HG03457 (cell line): ENCODE measurements around the gene GALNT9.
"Not testable (repeated sequence)": the region's sequence is repeated elsewhere in the genome, so short reads cannot be mapped to it uniquely, and the experiment has no call there.

ENCODE experiments used
- ATAC-seq: cut with Tn5 transposase; IDR thresholded peaks from one replicate; pipeline ENCODE4 v1.9.1; 2021; ENCODE audit warnings: moderate number of reproducible peaks; ENCODE audit not compliant: unreplicated experiment

The GALNT9 gene

DNA sequence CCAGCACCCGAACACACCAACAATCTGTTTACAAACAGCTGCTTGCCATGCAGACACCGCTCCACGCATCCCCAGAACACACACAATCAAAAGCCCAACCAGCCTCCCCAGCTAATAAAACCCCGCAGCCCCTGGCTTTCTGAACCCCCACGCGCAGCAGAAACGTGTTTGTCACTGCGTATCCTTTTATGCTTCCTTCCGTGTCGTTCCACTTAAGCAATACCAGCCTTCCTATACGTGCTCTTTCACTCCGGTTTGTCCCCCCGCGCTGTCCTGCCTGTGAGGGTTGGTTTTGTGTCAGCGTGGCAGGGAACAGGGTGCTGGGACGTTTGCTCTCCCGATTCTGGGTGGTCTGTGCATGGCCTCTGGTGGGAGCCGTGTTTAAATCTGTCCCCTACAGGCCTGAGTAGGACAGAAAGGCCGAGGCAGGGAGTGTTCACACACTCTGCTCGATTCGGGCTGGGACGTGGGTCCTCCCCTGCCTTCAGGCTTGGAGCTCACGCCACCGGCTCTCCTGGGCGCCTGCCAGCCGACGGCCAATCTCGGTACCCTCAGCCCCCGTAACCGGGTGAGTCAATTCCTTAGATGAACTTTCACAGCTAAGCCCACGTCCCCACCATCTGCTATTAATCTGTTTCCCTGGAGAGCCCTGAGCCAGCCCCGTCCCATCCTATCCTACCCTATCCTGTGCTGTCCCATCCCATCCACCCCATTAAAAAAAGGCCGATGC lies 125.2 kb downstream of the GALNT9 start:
- ATAC-seq = no peak

DNA sequence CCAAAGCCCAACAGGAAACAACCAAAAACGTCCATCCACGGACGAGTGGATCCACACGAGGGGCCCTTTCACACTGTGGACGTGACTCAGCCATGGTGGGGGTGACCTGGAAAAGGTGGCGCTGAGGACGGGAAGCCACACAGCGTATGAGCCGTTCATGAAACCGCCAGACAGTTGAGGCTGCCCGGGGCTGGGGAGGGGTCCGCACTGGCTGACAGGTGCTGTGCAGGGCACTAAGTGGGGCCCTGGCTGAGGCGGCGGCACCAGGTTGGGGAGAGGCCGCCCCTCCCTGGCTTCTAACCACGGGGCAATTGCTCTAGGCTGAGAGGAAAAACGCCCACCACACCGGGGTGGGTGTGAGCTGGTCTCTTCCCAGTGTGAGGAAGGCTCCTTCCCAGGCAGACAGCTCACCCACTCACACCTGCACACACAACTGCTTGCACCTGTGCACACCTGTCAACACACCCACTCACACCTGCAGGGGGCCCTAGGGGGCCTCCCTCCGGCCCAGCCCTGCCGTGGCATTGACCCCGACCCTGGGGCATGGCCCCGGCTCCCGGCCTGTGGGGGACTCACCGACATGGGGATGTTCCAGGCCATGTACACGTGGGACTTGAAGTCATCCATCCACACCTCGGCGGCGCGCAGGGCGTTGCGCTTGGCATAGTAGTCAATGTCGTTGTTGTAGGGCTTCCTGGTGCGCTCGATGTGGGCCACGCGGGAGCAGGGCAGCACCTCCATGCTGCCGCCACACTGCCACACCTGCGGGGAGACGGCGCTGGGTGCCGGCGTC lies 126.3 kb downstream of the GALNT9 start:
- ATAC-seq = no peak

DNA sequence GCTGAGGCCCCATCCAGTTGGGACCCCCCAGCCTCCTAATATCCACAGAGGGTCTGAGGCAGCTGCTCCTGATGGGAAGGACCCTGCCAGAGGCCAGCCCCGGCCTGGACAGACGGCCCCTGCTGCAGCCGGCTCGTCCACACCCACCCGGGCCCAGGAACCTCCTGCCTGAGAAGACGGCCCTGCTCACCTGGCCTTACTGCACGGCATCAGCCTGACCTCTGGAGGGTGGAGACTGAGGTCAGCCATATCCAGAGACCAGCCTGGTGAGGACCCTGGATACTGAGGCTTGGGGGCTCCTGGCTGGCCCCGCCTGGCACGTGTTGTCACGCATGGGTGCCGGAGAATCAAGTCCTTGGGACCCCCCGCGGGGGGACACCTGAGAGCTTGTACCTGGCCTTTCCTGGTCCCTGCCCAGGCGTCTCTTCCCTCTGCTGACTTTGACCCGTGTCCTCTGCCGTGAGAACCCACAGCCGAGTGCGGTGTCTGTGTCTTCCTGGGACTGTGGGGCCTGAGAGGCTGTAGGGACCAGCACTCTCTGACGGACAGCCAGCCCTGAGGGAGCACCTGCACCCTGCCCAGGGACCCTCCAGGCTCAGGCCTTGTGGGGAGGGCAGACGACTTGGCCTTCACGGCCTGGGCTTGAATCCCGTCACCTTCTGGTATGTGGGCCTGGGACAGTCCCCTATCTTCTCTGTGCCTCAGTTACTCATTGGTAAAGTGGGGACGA lies 127.8 kb downstream of the GALNT9 start:
- no peak for ATAC-seq

DNA sequence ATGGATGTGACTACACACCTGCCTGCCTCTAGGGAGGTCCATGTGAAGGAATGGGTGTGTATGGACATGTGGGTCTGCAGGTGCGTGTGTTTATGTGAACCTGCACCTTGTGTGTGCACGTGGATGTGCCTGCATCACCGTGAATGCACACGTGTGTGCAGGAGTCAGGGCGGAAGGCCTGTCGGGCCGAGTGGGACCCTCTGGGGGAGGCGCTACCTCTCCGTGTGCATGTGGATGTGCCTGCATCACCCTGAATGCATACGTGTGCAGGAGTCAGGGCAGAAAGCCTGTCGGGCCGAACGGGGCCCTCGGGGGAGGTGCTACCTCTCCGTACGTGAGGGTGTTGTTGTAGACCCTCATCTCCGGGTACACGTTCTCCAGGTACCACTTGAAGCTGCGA lies 128.6 kb downstream of the GALNT9 start:
- ATAC-seq = no peak

DNA sequence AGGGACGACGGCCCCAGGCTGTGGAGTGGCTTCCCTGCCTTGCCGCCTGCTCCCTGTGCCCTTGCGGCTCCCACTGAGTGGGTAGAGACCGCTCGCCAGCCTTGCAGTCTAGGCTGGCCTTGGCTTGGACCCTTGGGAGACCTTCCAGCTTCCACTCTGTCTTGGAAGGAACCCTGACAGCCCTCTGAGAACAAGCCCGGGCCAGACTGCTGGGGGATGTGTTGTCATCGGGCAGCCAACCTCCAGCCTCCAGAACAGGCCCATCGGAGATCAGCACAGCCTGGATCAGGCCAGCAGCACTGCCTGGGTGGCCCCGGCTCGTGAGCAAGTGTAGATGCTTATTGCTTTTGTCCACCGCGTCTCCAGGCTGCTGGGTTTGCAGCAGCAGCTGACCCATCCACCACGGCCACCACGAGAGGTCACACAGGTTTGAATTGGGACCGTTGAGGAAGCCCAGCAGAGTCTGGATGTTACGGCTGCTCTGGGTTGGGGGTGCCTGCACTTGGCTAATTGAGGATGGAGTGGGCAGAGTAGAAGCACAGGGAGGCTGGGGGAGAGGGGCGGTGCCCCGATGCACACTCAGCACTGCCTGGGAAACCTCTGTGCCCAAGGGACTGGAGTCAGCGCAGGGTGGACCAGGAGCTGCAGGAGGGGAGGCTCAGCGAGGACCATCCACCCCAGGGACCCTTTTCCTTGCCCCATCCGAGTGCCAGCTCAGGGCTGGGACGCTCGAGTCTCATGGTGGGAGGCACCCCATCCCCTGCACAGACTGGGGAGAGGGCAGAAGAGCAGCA lies 129.7 kb downstream of the GALNT9 start:
- ATAC-seq = no peak

DNA sequence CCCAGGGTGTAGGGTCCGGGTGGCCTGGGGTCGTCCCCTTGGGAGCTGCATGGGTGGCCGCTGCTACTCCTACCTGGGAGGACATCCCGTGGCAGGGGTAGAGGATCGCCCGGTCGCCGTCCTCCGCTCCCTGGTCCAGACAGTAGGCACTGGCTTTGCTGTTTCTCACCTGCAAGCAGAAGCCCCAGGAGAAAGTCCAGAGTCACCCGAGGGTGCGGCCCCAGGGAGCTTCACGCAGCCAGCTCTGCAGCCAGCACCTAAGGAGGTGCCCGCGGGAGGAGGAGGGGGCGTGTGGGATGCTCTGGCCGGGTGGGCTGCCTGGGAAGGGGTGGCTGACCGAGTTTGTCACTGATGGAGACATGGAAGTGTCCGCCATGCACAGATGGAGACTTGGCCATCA lies 130.3 kb downstream of the GALNT9 start:
- no peak for ATAC-seq

DNA sequence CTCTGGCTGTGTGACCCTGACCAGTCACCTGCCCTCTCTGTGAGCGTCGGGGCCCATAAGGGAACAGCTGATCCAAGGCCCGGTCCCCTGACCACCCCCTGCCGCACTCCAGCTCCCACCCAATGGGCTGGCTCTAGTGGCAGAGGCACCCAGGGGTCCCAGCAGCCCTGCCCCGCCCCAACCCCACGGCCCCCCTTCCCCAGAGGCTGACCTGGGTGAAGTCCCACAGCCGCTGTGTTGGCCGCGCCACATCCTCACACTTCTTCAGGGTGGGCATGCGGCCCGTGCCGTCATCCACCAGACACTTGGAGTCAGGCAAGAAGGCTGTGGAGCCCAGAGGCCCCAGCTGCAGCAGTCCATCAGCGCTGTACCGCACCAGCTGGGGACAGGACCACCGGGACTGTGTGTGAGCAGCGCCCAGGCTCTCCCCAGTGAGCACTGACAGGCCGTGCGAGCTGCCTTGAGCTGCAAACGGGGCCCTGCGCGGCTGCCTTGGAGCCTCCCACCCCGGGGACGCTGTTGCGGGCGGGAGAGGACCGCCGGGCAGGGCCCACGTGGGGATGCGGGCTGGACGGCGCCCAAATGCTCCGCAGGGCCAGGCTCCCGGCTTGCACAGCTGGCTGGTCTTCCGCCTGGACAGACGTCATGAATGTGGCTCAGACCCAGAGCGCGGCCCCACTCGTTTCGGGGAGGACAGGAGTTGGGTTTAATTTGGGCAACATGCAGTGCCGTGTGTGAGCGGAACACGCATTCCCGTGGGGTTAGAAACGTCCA lies 131.6 kb downstream of the GALNT9 start:
- no peak for ATAC-seq

DNA sequence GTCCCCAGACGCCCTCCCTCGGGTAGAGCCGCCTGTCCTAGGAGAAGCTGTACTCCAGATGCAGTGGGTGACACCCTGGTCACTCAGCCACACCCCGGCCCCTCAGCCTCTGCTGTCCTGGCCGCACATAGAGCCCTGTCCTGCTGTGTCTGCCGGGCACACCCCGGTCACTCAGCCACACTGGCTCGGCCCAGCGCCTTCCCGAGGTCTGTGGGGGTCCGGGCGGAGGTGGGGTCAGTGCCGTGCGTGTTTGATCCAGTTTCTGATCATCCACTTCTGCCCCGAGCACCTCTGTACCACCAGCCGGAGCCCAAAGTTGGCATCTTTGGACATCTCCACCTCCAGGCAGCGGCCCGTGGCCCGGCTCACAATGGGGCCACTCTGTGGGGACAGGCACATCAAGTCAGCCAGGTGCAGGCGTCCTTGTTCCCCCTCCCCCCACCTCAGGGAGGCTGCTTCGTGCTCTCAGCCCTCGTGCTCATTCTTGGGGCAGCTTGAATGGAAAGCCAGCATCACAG lies 132.5 kb downstream of the GALNT9 start:
- ATAC-seq = no peak

DNA sequence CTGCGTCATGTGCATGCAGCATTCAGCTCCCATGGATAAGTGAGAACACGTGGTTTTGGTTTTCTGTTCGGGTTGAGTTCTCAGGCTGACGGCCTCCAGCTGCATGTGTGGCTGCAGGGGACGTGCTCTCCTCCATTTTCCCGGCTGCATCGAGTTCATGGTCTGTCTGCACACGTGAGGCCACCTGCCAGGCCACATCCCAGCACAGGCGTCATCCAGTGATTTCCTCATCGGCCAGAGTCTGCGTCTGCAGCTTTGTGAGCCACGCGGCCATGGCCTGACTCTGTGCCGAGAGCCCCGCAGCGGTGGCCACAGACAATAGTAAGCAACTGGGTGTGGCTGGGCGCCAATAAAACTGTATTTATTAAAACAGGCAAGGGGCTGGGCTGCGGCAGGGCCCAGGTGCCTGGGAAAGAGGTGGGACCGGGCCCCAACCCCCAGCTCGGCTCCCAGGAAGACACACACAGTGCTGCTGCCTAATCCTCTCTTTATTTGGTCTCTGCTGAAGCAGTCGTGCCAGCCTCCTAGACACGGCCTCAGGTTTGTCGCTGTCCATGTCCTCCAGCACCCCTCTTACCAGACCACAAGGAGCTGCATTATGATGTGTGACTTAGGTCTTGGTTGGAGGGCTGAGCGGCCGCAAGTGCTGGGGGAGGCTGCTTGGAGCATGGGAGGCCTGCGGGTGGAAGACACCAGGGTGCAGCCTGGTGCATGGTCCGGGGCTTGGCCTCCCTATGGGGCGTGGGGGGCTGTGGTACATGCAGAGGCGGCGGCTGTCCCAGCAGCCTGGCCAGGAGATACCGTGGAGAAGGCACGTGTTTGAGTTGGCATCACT lies 133.1 kb downstream of the GALNT9 start:
- no peak for ATAC-seq

DNA sequence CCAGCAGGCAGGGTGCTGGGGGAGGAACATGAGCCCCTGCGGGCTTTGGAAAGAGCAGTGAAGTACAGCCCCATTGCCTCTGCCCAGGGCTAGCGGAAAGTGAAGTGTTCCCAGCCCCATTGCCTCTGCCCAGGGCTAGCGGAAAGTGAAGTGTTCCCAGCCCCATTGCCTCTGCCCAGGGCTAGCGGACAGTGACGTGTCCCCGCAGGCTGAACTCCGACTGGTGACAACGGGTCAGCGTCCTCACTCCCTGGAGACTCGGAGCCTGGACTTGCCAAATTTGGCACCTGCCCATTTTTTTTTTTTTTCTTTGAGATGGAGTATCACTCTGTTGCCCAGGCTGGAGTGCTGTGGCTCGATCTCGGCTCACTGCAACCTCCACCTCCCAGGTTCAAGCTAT lies 134.1 kb downstream of the GALNT9 start:
- not testable (repeated sequence) for ATAC-seq

DNA sequence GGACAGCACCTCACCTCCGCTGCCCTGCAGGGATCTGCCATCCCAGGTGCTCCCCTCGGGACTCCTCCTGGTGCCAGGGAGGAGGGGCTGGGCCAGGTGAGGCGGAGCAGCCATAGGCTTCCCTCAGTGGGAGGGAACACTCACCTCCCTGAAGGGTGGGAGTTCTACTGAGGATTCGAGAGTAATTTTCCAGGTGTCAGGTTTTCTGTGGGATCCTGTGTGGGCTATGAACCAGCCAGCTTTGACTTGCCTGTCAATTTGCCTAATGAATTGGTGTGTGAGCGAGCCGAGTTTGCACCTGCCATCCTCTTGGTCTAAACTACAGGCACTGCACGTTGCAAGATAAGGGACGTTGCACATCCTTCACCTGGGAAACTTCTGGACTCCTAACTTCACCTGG lies 134.8 kb downstream of the GALNT9 start:
- ATAC-seq = no peak

DNA sequence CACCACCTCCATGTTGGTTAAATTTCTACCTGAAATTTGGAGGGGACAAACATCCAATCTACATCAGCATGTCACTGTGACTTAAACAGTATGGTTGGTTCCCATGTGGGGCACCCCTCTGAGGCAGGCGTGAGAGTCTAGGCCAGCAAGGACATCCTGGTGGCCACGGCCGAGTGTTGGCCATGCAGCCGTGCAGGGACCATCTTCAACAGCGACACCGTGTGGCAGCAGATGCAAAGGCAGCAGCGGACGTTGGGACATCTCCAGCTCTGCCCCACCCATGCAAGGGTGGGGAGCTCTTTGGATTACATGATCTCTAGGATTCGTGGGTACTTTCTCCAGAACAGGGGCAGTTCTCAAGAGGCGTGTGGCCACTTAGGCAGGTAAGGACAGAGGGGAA lies 135.3 kb downstream of the GALNT9 start:
- ATAC-seq = no peak

DNA sequence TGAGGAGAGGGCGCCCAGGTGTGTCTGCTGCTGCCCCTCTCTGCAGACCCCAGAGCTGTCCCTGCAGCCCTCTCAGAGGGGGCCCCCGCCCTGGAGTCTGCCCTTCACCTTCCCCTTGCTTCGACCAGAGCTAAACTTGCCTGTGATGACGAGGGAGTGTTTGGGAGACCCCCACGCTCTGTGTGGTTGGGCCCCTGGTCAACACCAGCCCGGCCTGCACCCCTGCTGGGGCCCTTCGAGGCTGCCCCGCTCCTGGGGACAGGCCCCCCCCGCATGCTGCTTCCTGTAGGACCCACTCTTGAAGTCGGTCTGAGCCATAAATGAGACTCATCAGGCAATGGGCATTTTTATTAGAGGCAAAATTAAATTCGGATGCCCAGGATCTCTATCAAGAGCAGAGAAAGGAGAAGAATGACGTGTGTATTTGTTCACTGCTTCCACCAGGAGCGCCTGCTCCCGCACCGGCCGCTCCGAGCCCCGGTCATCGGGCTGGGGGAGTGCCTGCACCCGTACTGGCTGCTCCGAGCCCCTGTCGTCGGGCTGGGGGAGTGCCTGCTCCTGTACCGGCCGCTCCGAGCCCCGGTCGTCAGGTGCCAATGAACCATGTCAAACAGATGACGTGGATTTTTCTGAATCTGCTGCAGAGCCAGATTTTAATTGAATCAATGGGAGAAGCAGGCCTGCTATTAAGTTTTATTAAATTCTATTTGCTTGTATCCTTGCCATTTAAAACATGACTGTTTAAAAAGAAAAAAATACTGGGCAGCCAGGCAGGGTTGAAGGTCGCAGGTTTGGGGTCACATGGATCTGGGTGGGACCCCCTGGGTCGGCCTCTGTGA lies 137.5 kb downstream of the GALNT9 start:
- ATAC-seq = no peak

DNA sequence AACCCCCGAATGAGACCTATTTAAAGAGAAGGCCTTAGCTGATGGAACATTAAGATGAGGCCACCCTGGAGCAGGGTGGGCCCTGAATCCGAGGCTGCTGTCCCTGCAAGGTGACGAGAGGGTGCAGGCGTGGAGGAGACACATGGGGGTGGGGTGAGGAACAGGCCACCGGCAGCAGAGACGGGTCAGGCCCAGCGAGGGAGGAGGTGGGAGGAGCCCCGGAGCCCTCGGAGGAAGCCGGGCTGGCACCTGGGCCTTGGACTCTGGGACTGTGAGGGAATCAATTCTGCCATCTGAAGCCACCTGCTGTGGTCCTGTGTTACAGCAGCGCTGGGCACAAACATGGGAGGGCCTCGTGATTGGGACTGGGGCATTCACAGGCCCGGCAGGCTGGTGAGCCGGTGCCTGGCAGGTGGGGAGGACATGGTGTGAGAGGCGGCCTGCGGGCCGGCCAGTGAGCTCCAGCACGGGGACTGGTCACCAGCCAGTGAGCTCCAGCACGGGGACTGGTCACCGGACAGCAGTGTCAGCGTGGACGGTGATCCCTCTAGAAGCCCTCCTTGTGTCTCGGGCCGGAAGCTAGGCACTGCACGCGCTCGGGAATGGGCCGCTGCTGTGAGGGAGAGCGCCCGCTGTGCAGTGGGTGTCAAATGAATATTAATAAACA lies 138.4 kb downstream of the GALNT9 start:
- ATAC-seq = no peak

DNA sequence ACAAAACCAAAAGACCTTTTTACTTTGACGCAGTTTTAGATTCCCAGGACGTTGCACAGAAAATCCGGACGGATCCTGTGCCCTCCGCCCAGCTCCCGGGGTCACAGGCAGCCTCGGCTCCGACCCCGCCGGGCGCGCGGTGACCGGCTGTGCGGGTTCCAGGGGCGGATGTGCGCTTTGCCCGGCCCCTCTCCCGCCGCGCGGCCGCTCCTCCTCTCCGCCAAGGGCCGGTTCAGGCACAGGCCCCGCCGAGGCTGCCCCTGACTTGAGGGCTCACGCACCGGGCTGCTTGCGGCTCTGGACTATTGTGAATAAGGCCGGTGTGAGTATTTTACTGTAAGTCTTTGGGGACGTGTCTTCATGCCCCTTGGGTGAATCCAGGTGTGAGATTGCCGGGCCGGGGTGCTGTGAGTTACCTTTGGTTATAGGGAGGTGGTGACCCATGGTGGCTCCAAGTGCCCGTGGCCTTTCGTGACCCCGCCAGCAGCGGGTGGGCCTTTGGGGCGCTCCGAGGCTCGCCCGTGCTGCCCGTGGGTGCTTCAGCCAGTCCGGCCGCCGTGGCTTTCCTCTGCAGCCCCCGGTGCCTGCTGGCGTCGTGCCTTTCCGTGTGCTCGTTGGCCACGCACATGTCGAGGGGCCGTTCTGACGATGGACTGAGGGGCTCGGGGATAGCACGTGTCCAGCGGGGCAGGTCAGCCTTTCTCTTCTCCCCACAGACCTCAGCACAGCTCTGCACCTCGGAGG lies 139.2 kb downstream of the GALNT9 start:
- ATAC-seq = peak; percentile 14

DNA sequence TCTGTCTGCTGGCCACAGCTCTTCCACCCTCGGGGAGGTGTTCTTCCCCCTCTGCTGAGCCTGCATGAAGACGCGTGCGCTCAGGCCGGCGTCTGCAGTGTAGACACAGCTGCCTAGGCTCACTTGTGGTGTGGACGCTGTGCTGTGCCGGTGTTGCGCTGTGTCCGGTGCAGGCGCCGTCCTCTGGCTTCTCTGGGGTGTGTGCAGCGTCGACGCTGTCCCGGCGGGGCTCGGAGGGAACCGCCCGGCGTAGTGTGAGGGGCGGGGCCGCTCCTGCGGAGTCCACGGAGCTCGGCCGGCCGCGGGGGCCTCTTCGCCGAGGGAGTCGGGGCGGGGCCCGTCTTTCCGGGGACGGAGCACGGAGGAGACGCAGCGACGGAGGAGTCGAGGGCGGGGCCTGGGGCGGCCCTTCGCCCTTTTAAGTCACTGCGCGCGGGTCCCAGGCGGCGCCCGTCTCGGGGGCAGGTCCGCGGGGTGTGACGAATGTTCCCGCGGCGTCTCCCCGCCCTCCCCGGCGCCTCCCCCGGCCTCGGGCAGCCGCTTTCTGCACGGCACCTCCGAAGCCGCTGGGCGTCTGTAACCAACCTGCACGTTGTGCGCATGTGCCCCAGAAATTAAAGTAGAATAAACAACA lies 139.9 kb downstream of the GALNT9 start:
- peak; percentile 90 for ATAC-seq

DNA sequence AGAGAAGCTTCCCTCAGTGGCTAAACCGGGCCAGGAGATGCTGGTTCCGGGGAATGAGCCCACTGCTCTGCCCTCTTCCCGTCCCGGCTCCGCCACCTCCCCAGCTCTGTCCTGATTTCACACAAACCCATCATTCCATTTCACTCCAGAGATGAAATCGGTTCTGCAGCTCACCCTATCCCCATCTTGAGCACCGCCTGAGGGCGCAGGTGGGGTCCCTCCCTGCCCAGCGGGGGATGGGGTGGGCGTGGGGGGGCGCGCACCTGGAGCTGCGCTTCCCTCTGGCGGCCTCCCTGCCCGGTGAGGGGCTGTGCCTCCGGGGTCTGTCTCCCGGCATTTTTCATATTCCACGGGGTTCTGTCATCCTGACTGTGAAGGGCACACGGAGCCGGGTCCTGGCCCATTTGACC lies 140.5 kb downstream of the GALNT9 start:
- ATAC-seq = no peak
